ENCODE results near the gene ACP7.

Gene ACP7

GRCh38 chr19:39136225-39136940 is 52.2 kb downstream of the ACP7 start:
- no peak for TF ChIP-seq CTCF (IDR thresholded peaks at IDR 0.05; ENCODE audit: extremely low read depth, missing control alignments)

GRCh38 chr19:39137131-39137530 is 53.0 kb downstream of the ACP7 start:
- no peak for DNase-seq (ENCODE audit: low spot score)
- no peak for TF ChIP-seq CTCF (IDR thresholded peaks at IDR 0.05; ENCODE audit: extremely low read depth, missing control alignments)

More at GRCh38 chr19:39136225-39136940, 52.2 kb downstream of the ACP7 start:
- DNase-seq (ENCODE audit: low spot score): no peak

GRCh38 chr19:39138221-39139211 is 54.3 kb downstream of the ACP7 start:
- DNase-seq (ENCODE audit: low spot score): no peak
- no peak for TF ChIP-seq CTCF (IDR thresholded peaks at IDR 0.05; ENCODE audit: extremely low read depth, missing control alignments)

GRCh38 chr19:39139305-39139874 is 55.2 kb downstream of the ACP7 start:
- no peak for TF ChIP-seq CTCF (IDR thresholded peaks at IDR 0.05; ENCODE audit: extremely low read depth, missing control alignments)
- DNase-seq (ENCODE audit: low spot score): no peak

GRCh38 chr19:39139971-39140453 is 55.8 kb downstream of the ACP7 start:
- DNase-seq (ENCODE audit: low spot score): no peak
- TF ChIP-seq CTCF (IDR thresholded peaks at IDR 0.05; ENCODE audit: extremely low read depth, missing control alignments): no peak

- TF ChIP-seq CTCF (IDR thresholded peaks at IDR 0.05; ENCODE audit: extremely low read depth, missing control alignments): no peak
- DNase-seq (ENCODE audit: low spot score): no peak
Measured at GRCh38 chr19:39140594-39140993, 56.4 kb downstream of the ACP7 start.

All from GM20000 (cell line).